Activated CD4-positive, alpha-beta memory T cell treated with anti-CD3 and anti-CD28 coated beads for 36 hours (primary cell): Measurements from ENCODE around the gene BMP2. TPM values are rescaled to one million over a fixed set of nuclear protein-coding genes. Genes with fewer than 3 reads are reported as not detected.

Source experiments
- CTCF ChIA-PET: fragments of 350-600 bp; sonication (Branson Sonifier 250); formaldehyde crosslinking; loops from one replicate; lab custom pipeline; 2021; ENCODE audit warnings: antibody characterized with exemption, inconsistent platforms; lab: Charles Lee
- POLR2A ChIA-PET: fragments of 350-600 bp; sonication (Branson Sonifier 250); formaldehyde crosslinking; loops from one replicate; lab custom pipeline; 2021; ENCODE audit warnings: antibody characterized with exemption; lab: Charles Lee
- DNase-seq: peaks from one replicate; pipeline ENCODE4 v3.0.0-alpha.2; 2020
- H3K27ac Mint-ChIP-seq: one replicate; pipeline ENCODE4 v1.8.0; 2021; ENCODE audit warnings: mixed read lengths
- H3K27me3 Mint-ChIP-seq: one replicate; pipeline ENCODE4 v1.8.0; 2021; ENCODE audit warnings: mixed read lengths
- H3K36me3 Mint-ChIP-seq: one replicate; pipeline ENCODE4 v1.8.0; 2021; ENCODE audit warnings: mixed read lengths
- H3K4me1 Mint-ChIP-seq: one replicate; pipeline ENCODE4 v1.8.0; 2021; ENCODE audit warnings: low read depth, mixed read lengths
- H3K4me3 Mint-ChIP-seq: one replicate; pipeline ENCODE4 v1.8.0; 2021; ENCODE audit warnings: mild to moderate bottlenecking, mixed read lengths
- H3K9me3 Mint-ChIP-seq: one replicate; pipeline ENCODE4 v1.8.0; 2021; ENCODE audit warnings: mixed read lengths
- intact Hi-C: fragments of 100-400 bp; cut with micrococcal nuclease; formaldehyde crosslinking; loops from one replicate; pipeline ENCODE4 v1.15.1; 2023
- total RNA-seq, 2 experiments: library from RNA; stranded (reverse); gene quantifications; one replicate each; pipeline ENCODE4 v1.2.3, GENCODE V29; 2021

Gene BMP2
- total RNA-seq, 2 experiments from 2014 or later: not detected

- no peaks in the 10 kb centered on the region for H3K9me3 Mint-ChIP-seq
- ChIA-PET CTCF (no interaction called here), POLR2A (no interaction called here)
- H3K27me3 Mint-ChIP-seq: peaks cover 40% of the 10 kb centered on the region
- no peak overlapping the region for H3K4me3 Mint-ChIP-seq
- DNase-seq: no peak
- intact Hi-C loops: no loop called here
- H3K4me1 Mint-ChIP-seq: peaks cover 3% of the 10 kb centered on the region
- no peaks in the 10 kb centered on the region for H3K36me3 Mint-ChIP-seq
- no peak overlapping the region for H3K27ac Mint-ChIP-seq
Measured at GRCh38 chr20:6770786-6771100, 3.3 kb downstream of the BMP2 start.

DNA sequence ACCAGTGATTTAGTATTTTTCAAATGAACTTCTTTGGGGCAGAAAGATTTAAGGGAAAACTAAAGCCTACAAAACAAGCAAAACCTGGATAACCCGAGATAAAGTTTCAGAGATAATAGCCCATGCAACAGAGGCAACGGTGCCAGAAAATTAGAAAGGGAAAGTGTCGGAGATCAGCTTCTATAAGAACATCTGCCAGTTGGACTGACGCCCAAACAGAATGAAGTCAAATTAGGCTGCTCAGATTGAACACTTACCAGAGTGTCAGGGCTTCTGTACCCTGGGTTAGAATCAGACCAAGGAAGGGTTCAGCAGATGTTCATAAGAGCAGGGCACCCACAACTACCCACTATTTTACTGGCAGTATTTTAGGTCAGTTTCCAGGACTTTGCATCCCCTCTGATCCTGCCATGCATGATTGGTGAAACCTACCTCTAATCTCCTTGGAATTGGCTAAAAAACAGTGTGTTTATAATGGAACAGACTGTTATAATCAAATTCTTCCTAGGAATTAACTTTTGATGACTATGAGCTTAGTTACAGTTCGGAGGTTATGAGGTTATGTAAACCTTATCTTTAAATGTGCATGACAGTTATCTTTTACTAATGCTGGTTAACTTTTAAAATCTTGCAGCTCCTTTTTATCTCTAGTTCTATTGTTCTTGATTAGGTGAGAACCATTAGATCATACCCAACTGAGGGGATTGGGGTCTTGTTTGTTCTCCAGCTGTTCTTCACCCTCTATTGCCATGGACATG, 13.1 kb downstream of the BMP2 start:
- POLR2A ChIA-PET: no interaction called here
- CTCF ChIA-PET: interaction anchor here (1.1 kb wide), 1 partner anchor 13 kb away, joined by 3 read pairs; the partner anchor contains the start of gene BMP2
- no peaks in the 10 kb centered on the region for H3K4me1 Mint-ChIP-seq
- no peak overlapping the region for H3K4me3 Mint-ChIP-seq
- no peaks in the 10 kb centered on the region for H3K36me3 Mint-ChIP-seq
- no peaks in the 10 kb centered on the region for H3K9me3 Mint-ChIP-seq
- no peak overlapping the region for H3K27ac Mint-ChIP-seq
- intact Hi-C loops: no loop called here
- no peak for DNase-seq
- H3K27me3 Mint-ChIP-seq: no peaks in the 10 kb centered on the region

DNA sequence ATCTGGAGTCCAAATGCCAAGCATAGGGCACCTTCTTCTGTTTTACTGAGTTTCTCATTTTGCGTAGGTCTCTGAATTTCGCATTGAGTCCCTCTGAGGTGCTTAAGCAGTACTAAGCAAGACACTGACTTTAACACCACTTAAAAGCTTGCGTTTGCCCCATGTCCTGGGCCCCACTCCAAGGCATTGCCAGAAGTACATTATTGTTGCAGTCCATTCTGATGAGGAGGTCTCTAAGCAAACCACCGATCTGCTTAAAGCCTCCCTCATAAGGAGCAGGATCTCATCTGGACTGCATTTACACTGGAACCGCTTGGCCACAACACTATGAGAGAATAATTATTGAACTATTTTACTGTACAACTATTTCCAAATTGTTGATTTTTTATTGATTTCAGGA, 16.3 kb downstream of the BMP2 start:
- no peaks in the 10 kb centered on the region for H3K27me3 Mint-ChIP-seq
- no peak for DNase-seq
- no peak overlapping the region for H3K4me3 Mint-ChIP-seq
- no peaks in the 10 kb centered on the region for H3K36me3 Mint-ChIP-seq
- CTCF ChIA-PET: no interaction called here
- H3K27ac Mint-ChIP-seq: no peak overlapping the region
- intact Hi-C loops: no loop called here
- H3K9me3 Mint-ChIP-seq: no peaks in the 10 kb centered on the region
- POLR2A ChIA-PET: no interaction called here
- H3K4me1 Mint-ChIP-seq: no peaks in the 10 kb centered on the region

GRCh38 chr20:6784210-6784631, 16.7 kb downstream of the BMP2 start:
- H3K9me3 Mint-ChIP-seq: no peaks in the 10 kb centered on the region
- DNase-seq: no peak
- H3K4me1 Mint-ChIP-seq: no peaks in the 10 kb centered on the region
- ChIA-PET CTCF (no interaction called here), POLR2A (no interaction called here)
- no peak overlapping the region for H3K4me3 Mint-ChIP-seq
- no peaks in the 10 kb centered on the region for H3K36me3 Mint-ChIP-seq
- intact Hi-C loops: no loop called here
- H3K27ac Mint-ChIP-seq: no peak overlapping the region
- no peaks in the 10 kb centered on the region for H3K27me3 Mint-ChIP-seq

DNA sequence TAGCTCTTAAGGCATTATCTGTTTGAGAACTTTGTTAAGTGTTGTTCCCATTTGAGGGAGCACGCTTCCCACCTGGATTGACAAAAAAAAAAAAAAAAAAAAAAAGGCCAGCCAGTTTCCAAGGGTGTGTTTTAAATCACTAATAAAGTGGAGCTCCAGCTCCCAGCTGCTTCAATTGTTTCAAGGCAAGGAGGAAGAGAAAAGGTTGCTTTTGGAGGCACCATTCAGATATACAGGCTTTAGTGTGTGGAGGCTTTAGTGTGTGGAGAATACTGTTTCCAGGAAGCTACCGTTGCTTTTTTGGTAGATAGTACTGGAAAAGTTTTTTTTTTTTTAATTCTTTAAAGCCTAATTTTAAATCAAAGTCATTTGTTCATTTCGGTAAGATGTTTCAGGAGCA, 17.3 kb downstream of the BMP2 start:
- H3K4me1 Mint-ChIP-seq: no peaks in the 10 kb centered on the region
- no peak overlapping the region for H3K27ac Mint-ChIP-seq
- no peaks in the 10 kb centered on the region for H3K9me3 Mint-ChIP-seq
- POLR2A ChIA-PET: no interaction called here
- intact Hi-C loops: no loop called here
- no peak overlapping the region for H3K4me3 Mint-ChIP-seq
- DNase-seq: no peak
- H3K36me3 Mint-ChIP-seq: no peaks in the 10 kb centered on the region
- H3K27me3 Mint-ChIP-seq: no peaks in the 10 kb centered on the region
- CTCF ChIA-PET: no interaction called here

DNA sequence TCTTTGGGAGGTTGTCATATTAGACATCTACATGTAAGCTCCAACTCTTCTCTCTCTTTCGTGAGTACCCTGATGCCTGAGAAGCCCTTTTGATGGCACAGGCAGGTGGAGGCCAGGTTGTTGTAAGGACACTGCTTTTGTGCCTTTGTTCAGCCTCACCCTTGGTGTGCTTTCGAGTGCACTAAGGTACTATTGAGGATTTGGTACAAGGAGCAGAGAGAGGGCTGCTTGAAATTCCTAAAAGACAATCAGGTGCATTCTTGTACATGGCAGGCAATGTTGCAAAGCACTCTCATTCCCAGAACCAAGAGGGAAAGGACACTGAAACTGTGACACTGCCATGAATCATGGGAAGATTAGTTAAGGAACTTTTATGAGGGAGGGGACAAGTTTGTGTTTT, 19.1 kb downstream of the BMP2 start:
- Mint-ChIP-seq H3K36me3 (no peaks in the 10 kb centered on the region), H3K4me1 (no peaks in the 10 kb centered on the region), H3K27ac (no peak overlapping the region), H3K9me3 (no peaks in the 10 kb centered on the region), H3K27me3 (no peaks in the 10 kb centered on the region), H3K4me3 (no peak overlapping the region)
- no peak for DNase-seq
- ChIA-PET POLR2A (no interaction called here), CTCF (no interaction called here)
- intact Hi-C loops: no loop called here

- H3K4me3 Mint-ChIP-seq: no peak overlapping the region
- H3K4me1 Mint-ChIP-seq: no peaks in the 10 kb centered on the region
- no peak for DNase-seq
- no peaks in the 10 kb centered on the region for H3K27me3 Mint-ChIP-seq
- CTCF ChIA-PET: interaction anchor here (0.6 kb wide), 1 partner anchor 34 kb away, joined by 3 read pairs; no protein-coding TSS in a partner anchor
- no peaks in the 10 kb centered on the region for H3K9me3 Mint-ChIP-seq
- POLR2A ChIA-PET: no interaction called here
- no peak overlapping the region for H3K27ac Mint-ChIP-seq
- H3K36me3 Mint-ChIP-seq: no peaks in the 10 kb centered on the region
- intact Hi-C loops: no loop called here
Measured at GRCh38 chr20:6792789-6793188, 25.3 kb downstream of the BMP2 start.

GRCh38 chr20:6802227-6802626, 34.7 kb downstream of the BMP2 start:
- no peak overlapping the region for H3K27ac Mint-ChIP-seq
- H3K27me3 Mint-ChIP-seq: no peaks in the 10 kb centered on the region
- H3K36me3 Mint-ChIP-seq: no peaks in the 10 kb centered on the region
- no peaks in the 10 kb centered on the region for H3K4me1 Mint-ChIP-seq
- intact Hi-C loops: no loop called here
- H3K9me3 Mint-ChIP-seq: peaks cover 10% of the 10 kb centered on the region
- DNase-seq: no peak
- H3K4me3 Mint-ChIP-seq: no peak overlapping the region
- ChIA-PET POLR2A (no interaction called here), CTCF (no interaction called here)

DNA sequence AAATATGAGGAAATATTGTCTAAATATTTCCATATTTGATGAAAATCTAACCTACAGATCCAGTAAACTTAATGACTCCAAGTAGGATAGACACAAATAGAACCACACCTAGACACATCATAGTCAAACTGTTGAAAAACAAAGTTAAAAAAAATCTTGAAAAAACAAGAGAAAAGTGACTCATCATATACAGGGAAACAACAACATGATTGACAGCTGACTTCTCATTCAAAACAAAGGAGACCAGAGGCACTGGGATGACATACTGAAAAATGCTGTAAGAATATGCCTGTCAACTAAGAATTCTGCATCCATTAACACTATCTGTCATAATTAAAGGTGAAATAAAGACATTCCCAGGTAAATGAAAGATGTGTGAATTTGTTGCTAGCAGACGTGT, 38.8 kb downstream of the BMP2 start:
- intact Hi-C loops: no loop called here
- Mint-ChIP-seq H3K27ac (no peak overlapping the region), H3K4me1 (no peaks in the 10 kb centered on the region), H3K4me3 (no peak overlapping the region), H3K9me3 (peaks cover 10% of the 10 kb centered on the region), H3K27me3 (no peaks in the 10 kb centered on the region), H3K36me3 (no peaks in the 10 kb centered on the region)
- ChIA-PET POLR2A (no interaction called here), CTCF (no interaction called here)
- no peak for DNase-seq

- H3K27ac Mint-ChIP-seq: no peak overlapping the region
- no peak for DNase-seq
- intact Hi-C loops: no loop called here
- H3K9me3 Mint-ChIP-seq: peaks cover 2% of the 10 kb centered on the region
- no peak overlapping the region for H3K4me3 Mint-ChIP-seq
- CTCF ChIA-PET: no interaction called here
- H3K4me1 Mint-ChIP-seq: no peaks in the 10 kb centered on the region
- no peaks in the 10 kb centered on the region for H3K36me3 Mint-ChIP-seq
- peaks cover 2% of the 10 kb centered on the region for H3K27me3 Mint-ChIP-seq
- POLR2A ChIA-PET: no interaction called here
Measured at GRCh38 chr20:6811262-6812035, 44.0 kb downstream of the BMP2 start.

DNA sequence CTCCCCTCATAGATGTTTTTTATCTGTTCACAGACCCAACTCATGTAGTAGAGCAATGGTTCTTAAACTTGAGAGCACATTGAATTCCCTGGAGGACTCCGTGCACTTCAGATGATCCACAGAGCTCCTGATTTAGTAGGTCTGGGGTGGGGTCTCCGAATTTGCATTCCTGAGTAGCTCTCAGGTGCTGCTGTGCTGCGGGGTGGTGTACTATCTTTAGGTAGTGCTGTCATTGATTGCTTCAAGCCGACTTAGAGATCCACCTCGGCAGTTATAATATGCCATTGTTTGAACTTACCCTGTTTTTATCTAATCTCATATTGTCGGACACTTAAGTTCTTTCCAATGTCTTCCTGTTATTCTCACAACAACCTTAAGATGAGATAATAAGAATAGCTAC, 45.0 kb downstream of the BMP2 start:
- H3K4me3 Mint-ChIP-seq: no peak overlapping the region
- intact Hi-C loops: no loop called here
- H3K4me1 Mint-ChIP-seq: no peaks in the 10 kb centered on the region
- peaks cover 3% of the 10 kb centered on the region for H3K9me3 Mint-ChIP-seq
- POLR2A ChIA-PET: no interaction called here
- no peaks in the 10 kb centered on the region for H3K36me3 Mint-ChIP-seq
- no peak for DNase-seq
- CTCF ChIA-PET: no interaction called here
- no peak overlapping the region for H3K27ac Mint-ChIP-seq
- H3K27me3 Mint-ChIP-seq: peaks cover 2% of the 10 kb centered on the region

DNA sequence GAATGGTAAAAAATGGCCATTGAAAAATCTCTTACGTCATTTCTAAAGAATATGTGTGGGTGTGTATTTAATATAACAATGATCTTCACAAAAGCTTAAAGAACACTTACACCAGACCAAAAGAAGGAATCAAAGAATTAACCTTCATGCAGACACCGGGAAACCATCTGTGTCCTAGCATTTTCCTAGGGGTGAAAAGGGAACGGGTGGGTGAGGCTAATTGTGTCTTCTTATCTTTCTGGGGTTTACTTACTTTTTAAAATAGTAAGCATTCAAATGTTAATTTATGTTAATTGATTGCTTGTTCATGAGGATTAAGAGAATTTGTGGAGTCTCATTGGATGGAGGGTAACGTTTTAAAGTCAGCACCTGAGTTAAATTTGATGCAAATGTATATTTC, 47.5 kb downstream of the BMP2 start:
- Mint-ChIP-seq H3K36me3 (no peaks in the 10 kb centered on the region), H3K9me3 (peaks cover 5% of the 10 kb centered on the region), H3K4me1 (no peaks in the 10 kb centered on the region), H3K4me3 (no peak overlapping the region), H3K27ac (no peak overlapping the region), H3K27me3 (peaks cover 2% of the 10 kb centered on the region)
- ChIA-PET POLR2A (no interaction called here), CTCF (no interaction called here)
- no peak for DNase-seq
- intact Hi-C loops: no loop called here
